COLO829 (cell line): ENCODE data around the gene WIPF1.
A peak's percentile ranks its signal among the peaks of the same experiment; 100 is the strongest.
"Not testable (repeated sequence)": the region's sequence is repeated elsewhere in the genome, so short reads cannot be mapped to it uniquely, and the experiment has no call there.

Experiments used
- DNase-seq: peaks from one replicate; pipeline ENCODE4 v3.0.0; 2012; ENCODE audit warnings: low spot score

Gene WIPF1

DNA sequence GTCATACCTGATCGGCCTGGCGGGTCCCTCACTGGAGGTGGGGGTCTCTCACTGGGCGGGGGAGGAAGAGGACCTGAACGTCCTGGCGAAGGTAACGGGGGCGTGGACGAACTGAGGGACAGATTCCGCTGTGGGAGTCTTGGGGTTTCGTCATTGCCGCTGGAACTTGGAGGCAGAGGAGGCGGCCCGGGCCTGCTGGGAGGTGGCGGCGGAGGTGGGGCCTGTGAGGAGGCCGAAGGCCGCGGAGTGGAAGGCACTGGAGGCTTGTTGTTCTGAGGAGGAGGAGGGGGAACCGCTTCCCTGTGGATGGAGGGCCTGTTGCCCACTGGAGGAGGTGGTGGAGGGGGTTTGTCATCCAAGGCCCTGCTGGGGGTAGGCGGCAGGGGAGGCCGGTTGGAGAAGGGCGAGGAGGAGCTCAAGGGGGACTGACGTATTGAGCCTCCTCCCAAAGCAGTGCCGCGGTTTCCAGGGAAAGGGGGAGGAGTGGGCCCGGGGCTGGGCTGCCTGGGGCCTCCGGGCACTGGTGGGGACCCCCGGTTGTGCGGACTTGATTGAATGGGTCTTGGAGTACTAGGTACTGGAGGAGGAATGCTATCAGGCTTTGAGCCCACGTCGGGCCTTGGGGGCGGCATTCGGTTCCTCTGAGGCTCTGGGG, 25.8 kb downstream of the WIPF1 start:
- no peak for DNase-seq

DNA sequence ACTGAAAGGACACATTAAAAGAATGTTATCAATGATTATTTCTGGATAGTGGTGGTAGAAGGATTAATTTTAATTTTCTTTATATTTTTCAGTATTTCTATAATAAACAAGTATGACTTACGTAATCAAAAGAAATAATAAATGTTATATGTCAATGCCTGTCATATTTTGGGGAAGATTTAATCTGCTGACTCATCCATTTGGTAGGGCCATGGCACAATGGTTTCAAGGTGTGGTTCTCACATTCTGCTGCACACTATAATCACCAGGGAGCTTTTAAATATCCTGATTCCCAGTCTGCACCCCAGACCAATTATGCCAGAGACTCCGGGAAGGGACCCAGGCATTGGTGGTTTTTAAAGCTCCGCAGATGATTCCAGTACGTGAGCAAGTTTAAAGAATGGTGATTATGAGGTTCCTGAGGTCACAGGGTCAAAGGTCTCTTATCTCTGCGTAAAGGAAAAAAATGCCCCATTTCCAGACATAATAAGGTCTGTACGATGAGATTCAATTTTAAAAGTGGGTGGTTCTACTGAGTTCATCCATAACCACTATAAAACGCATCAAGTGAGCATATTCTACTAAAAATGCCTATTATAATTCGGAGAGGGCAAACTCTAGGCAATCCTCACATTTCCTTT, 27.2 kb downstream of the WIPF1 start:
- no peak for DNase-seq

DNA sequence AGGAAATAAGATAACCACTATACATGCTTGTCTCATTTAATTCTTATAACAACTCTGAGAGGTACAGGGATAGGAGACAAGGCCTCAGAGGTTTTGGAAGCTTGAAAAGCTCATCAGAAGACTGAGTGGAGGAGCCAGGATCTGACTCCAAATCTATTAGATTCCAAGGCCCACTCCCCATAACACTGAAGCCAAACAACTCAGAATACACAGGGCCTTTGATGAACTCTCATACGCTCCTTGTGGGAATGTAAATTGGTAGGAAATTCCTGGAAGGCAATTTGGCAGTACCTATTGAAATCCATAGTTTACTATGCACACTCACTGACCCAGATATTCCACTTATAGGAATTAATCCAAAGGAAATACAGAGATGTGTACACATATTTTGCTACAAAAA, 27.9 kb downstream of the WIPF1 start:
- no peak for DNase-seq

DNA sequence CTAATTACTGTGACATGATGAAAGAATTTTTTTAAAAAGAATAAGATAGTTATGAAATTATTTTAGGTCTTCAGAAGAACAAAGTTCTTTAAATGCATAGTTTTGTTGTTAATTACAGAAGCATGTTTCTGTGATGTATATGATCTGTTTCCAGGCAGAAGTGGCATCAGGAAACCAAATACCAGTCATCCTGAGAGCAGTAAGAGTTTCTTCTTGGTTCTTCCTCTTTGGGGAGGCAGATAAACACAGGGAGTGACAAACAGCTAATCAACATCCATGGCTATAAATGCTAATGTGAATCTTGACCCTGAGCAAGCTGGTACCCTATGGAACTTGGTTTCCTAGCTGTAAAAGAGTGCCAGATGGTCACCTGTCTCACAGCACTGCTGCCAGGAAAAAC, 29.2 kb downstream of the WIPF1 start:
- no peak for DNase-seq

DNA sequence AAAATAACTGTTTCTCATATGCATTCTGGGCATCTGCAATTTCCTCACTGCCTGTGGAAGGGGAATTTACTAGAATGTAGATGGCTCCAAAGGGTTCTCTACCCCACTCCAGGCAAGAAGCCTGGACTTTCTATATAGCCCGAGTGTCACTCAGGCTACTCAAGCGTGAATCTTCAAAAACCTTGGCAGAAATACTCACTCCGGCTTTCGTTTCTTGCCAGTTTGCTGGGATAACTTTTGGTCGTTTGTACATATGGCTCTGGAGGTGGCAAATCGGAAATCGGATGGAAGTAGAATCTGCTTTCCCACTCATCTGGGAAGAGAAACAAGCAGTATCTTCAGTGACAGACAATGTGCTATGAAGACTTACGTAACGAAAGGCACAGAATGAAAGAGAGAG, 30.7 kb downstream of the WIPF1 start:
- no peak for DNase-seq

DNA sequence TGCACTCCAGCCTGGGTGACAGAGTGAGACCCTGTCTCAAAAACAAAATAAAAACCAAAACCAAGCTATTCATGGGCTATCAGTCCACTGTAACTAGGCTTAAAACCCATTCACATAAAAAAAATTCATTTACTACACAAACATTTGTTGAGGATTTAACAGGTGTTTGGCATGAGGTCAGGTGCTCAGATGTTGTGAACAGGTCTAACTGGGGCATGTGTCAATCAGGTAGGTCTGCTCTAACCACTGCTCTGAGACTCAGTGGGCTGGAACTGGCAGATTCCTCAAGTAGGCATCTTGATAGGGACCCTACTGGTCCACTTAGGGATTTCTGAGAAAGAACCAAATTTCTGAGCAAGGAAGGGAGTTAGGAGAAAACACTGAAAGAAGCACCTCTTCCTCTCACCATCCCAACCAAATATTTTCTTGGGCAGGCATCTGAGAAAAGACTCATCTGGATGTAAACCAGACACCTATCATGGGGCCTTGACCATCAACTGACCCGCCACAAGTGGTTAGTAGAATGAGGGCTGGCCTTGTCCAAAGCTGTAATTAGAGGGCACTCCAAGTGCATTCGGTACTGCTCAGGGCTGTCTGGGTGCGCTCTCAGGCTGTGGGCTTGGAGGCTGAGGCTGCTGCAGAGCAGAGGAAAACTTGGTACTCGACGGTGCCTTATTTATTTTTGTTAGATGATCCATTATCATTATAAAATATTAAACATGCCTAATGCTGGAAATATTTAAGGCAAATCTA, 33.9 kb downstream of the WIPF1 start:
- DNase-seq, result no peak

- no peak for DNase-seq
Observed at GRCh38 chr2:174561972-174562370, 35.6 kb downstream of the WIPF1 start.

DNA sequence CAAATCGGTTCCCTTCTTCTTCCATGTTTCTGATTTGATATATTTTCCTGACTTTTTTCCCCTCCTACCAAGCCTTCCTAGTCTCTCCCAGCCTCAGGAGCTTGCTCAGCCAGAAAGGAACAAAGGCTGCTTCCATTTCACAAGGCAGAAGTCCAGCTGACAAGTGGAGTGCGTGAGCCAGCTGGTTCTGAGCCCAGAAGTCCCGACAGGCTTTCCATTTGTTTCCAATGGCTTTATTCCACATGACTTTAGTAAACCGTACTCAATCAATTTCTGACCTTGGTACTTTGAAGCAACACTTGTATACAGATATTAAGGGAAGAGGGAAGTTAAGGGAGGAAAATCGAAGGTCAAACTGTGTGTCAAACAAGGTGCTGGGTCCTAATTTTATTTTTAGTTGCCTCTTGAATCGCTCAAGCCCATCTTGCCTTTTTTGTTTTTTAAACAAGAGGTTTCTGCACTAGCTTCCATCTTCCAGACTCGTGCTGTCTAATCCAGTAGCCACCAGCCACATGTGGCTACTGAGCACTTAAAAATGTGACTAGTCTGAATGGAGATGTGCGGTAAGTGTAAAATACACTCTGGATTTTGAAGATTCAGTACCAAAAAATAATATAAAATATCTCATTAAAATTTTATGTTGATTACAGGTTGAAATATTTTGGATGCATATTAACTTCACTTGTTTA, 36.2 kb downstream of the WIPF1 start:
- DNase-seq, result peak; percentile 11

GRCh38 chr2:174560737-174561136, 36.9 kb downstream of the WIPF1 start:
- DNase-seq, result no peak

GRCh38 chr2:174555998-174556397, 41.6 kb downstream of the WIPF1 start:
- DNase-seq, result no peak

GRCh38 chr2:174554529-174555150, 43.0 kb downstream of the WIPF1 start:
- no peak for DNase-seq

GRCh38 chr2:174553811-174554493, 43.7 kb downstream of the WIPF1 start:
- no peak for DNase-seq

GRCh38 chr2:174552880-174553279, 44.7 kb downstream of the WIPF1 start:
- no peak for DNase-seq

- DNase-seq, result no peak
Observed at GRCh38 chr2:174551697-174552096, 45.9 kb downstream of the WIPF1 start.

- not testable (repeated sequence) for DNase-seq
Observed at GRCh38 chr2:174548646-174549045, 49.0 kb downstream of the WIPF1 start.

DNA sequence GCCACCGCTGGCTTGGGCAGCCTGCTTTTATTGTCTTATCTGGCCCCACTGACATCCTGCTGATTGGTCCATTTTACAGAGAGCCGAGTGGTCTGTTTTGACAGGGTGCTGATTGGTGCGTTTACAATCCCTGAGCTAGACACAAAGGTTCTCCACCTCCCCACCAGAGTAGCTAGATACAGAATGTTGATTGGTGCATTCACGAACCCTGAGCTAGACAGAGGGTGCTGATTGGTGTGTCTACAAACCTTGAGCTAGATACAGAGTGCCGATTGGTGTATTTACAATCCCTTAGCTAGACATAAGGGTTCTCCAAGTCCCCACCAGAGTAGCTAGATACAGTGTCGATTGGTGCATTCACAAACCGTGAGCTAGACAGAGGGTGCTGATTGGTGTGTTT, 49.6 kb downstream of the WIPF1 start:
- DNase-seq, result not testable (repeated sequence)

GRCh38 chr2:174546519-174547506, 50.8 kb downstream of the WIPF1 start:
- DNase-seq, result peak; percentile 74

DNA sequence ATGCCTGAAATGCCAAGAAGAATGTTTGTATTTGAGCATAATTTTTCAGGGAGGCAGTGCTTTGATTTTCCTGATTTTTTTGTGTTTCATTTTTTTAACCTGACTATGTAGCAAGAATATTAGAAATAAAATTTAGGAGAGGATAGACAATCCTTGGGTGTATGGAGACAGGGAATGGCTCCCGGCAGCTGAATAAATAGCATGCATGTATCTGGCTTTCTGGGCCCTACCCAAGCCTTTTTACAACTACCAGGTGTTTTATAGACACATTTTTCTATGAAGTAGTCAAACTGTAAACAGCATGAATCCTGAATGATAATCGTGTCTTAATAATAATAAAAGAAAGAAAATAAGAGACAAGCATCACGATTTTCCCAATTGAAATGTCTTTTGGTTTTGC, 52.4 kb downstream of the WIPF1 start:
- DNase-seq, result no peak

DNA sequence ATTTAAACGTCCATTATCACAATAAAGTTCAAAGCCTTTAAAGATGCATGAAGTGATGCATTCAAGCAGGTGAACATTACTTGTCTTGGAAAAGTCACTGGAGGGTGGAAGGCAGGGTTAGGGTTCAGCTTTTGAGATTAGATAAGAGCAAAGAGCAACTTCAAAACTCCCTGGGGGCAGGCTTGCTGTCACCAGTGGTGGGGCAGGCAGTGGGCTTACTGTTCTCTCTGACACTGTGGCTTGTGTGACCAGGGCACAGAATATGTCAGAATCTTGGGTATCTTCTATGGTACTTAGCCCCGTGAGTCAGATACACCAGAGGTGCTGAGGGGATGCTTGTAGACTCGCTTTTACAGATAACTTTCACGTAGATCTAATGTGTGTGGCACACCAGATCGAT, 52.8 kb downstream of the WIPF1 start:
- no peak for DNase-seq

GRCh38 chr2:174544156-174544555, 53.4 kb downstream of the WIPF1 start:
- peak; percentile 84 for DNase-seq
